Immature natural killer cell (primary cell): ENCODE data around the gene HAX1. TPM values are rescaled to one million over a fixed set of nuclear protein-coding genes. Genes with fewer than 3 reads are reported as not detected.
"Not testable (repeated sequence)": the region's sequence is repeated elsewhere in the genome, so short reads cannot be mapped to it uniquely, and the experiment has no call there.

Source experiments
- DNase-seq, 3 donors: peaks; one replicate each; pipeline ENCODE4 v3.0.0; 2022; ENCODE audit warnings: mixed read lengths in 1 of 3
- H3K27ac Mint-ChIP-seq, 6 donors: one replicate each; pipeline ENCODE4 v1.8.0; 2020; ENCODE audit warnings: mixed read lengths in 6 of 6, mild to moderate bottlenecking in 5 of 6, inconsistent platforms in 4 of 6, moderate library complexity in 3 of 6
- H3K27me3 Mint-ChIP-seq, 3 donors: one replicate each; pipeline ENCODE4 v1.8.0; 2020 to 2021; ENCODE audit warnings: low read depth in 3 of 3, mild to moderate bottlenecking in 3 of 3, mixed read lengths in 3 of 3, moderate library complexity in 3 of 3, inconsistent platforms in 1 of 3
- H3K36me3 Mint-ChIP-seq, 3 donors: one replicate each; pipeline ENCODE4 v1.8.0; 2020; ENCODE audit warnings: mixed read lengths in 3 of 3, inconsistent platforms in 2 of 3, mild to moderate bottlenecking in 2 of 3
- H3K4me1 Mint-ChIP-seq, 2 donors: one replicate each; pipeline ENCODE4 v1.8.0; 2020; ENCODE audit warnings: inconsistent platforms in 2 of 2, mild to moderate bottlenecking in 2 of 2, mixed read lengths in 2 of 2, moderate library complexity in 1 of 2
- H3K4me3 Mint-ChIP-seq, 5 donors: one replicate each; pipeline ENCODE4 v1.8.0; 2020; ENCODE audit warnings: mild to moderate bottlenecking in 5 of 5, mixed read lengths in 5 of 5, inconsistent platforms in 3 of 5, moderate library complexity in 3 of 5
- H3K9me3 Mint-ChIP-seq, 6 donors: one replicate each; pipeline ENCODE4 v1.8.0; 2020; ENCODE audit warnings: mild to moderate bottlenecking in 6 of 6, mixed read lengths in 6 of 6, inconsistent platforms in 4 of 6, moderate library complexity in 3 of 6
- polyA plus RNA-seq, 3 donors: library from polyadenylated mRNA; unstranded; fragments of 300-500 nt; fragmentation: Illumina TruSeq; gene quantifications; one replicate each; pipeline ENCODE4 v1.2.3, GENCODE V29; 2021

The HAX1 gene
- polyA plus RNA-seq = 100 to 1,000 TPM; 119 to 207 (median 139) TPM

DNA sequence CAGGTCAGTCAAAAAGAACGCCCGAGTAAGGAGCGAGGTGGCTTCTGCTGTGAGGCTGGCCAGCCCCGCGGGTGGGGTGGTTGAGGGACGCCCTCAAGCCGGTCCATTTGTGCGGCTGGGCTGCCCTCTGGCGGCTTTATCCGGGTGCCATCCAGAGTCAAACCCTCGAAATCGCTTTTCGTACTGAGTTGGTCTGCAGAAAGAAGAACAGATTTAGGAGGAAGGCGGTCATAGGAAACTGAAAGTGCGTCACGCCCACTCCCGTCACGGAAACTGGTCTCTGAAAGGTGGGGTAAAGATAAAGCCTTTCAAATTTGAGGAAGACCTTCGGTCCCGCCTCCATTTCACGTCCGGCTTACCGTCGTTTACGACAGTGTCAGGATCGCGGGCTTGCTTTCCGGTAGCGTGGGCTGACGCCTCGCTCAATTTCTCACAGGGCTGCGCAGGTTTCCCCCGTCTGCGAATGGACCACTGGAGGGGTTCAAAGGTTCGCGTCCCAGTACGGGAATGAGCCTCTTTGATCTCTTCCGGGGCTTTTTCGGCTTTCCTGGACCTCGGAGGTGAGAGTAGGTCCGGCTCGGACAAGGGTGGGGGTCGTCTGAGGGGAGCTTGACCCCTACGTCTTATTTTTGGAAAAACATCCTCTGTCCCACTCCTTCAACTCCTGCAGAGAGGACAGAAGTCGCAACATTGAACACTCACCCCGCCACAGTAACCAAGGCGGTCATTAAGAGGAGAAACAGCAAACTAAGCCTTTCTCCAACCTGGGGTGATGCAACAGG, at the start of gene HAX1:
Gene HAX1 (plus strand): TSS at position 413 of the 782 bp plus-strand sequence. CDS start 95 bp downstream, at position 508.
- H3K4me3 Mint-ChIP-seq = peak within 1 kb of the TSS; percentile 95 to 97 (median 96)
- peak within 1 kb of the TSS; percentile 96 to 99 (median 98) for H3K27ac Mint-ChIP-seq
- H3K4me1 Mint-ChIP-seq = peaks cover 33 to 36% of the 10 kb centered on the region in 2 donors
- H3K27me3 Mint-ChIP-seq = peaks cover 7 to 17% (median 8%) of the 10 kb centered on the region in 3 donors
- peaks cover 5 to 18% (median 13%) of the 10 kb centered on the region in 3 donors for H3K36me3 Mint-ChIP-seq
- DNase-seq = peak; percentile 96 to 97 (median 96)
- no peaks in the 10 kb centered on the region for H3K9me3 Mint-ChIP-seq

DNA sequence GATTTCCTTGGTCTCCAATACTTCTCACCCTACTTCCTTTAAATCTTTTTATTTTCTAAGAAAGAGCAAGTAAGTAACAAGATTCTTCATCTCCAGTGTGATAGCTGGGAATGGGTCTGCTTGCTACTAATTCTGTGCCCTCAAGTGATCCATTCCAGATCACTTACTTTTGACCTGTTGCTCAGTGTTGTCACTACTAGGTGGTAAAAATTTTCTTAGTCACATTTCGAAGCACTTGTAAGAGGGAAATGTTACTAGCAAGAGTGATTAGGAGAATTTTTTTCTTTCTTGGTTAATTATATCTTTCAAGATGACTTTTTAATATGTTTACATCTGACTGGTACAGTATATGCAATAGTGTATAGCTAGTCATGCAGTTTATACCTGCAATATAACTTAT, 49.5 kb upstream of the HAX1 start:
- Mint-ChIP-seq H3K9me3 (no peaks in the 10 kb centered on the region), H3K27ac (peak overlapping the region; percentile 79 to 100 (median 93)), H3K36me3 (peaks cover 3 to 13% (median 11%) of the 10 kb centered on the region in 3 donors), H3K4me1 (peaks cover 64 to 79% of the 10 kb centered on the region in 2 donors), H3K4me3 (peak overlapping the region; percentile 52 to 100 (median 64)), H3K27me3 (peaks cover 9 to 16% (median 13%) of the 10 kb centered on the region in 3 donors)
- no peak for DNase-seq

DNA sequence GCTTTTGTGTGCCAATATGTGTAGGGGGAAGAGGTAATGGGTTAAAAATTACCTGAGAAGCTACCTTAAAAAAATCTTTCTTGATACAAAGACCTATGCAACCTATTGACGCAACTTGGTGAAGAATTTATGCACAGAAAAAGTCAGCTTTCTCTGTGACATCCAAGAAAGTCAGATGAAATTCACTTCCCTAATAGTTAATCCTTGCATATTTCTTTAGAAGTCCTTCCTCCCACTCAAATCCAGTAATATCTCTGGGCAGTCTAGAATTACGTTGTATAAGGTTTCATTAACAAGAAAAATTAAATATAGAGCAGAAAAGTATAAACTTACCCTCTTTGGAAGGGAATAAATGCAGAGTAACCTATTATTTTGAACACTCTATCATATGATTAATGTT, 48.8 kb upstream of the HAX1 start:
- Mint-ChIP-seq H3K4me3 (no peak overlapping the region), H3K9me3 (no peaks in the 10 kb centered on the region), H3K27me3 (peaks cover 9 to 16% (median 13%) of the 10 kb centered on the region in 3 donors), H3K27ac (peak overlapping the region; percentile 29 to 99 (median 84)), H3K36me3 (peaks cover 3 to 17% (median 14%) of the 10 kb centered on the region in 3 donors), H3K4me1 (peaks cover 56 to 72% of the 10 kb centered on the region in 2 donors)
- no peak for DNase-seq

DNA sequence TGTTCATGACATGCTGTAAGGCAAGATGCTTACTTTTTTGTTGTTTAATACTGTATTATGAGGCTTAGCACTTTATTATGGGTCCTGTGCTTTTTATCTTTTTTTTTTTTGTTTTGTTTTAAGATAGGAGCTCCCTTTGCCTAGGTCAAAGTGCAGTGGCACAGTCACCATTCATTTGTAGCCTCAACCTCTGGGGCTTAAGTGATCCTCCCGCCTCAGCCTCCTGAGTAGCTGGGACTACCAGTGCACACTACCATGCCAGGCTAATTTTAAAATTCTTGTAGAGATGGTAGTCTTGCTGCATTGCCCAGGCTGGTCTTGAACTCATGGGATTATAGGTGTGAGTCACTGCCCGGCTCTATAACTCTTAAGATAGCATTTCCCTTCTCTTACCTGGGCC, 47.1 kb upstream of the HAX1 start:
- no peak for DNase-seq
- Mint-ChIP-seq H3K9me3 (no peaks in the 10 kb centered on the region), H3K27ac (peak overlapping the region in 4 of 6 donors; percentile 35 to 98 (median 49)), H3K4me1 (peaks cover 41 to 54% of the 10 kb centered on the region in 2 donors), H3K4me3 (no peak overlapping the region), H3K27me3 (peaks cover 8 to 14% (median 10%) of the 10 kb centered on the region in 3 donors), H3K36me3 (peaks cover 5 to 25% (median 14%) of the 10 kb centered on the region in 3 donors)

DNA sequence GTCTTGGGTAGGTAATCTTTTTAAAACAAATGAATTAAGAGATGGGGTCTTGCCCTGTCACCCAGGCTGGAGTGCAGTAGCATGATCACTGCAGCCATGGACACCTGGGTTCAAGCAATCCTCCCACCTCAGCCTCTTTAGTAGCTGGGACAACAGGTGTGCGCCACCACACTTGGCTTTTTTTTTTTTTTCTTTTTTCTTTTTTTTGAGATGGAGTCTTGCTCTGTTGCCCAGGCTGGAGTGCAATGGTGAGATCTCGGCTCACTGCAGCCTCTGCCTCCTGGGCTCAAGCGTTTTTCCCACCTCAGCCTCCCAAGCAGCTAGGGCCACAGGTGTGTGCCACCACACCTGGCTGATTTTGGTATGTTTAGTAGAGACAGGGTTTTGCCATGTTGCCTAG, 41.3 kb upstream of the HAX1 start:
- H3K36me3 Mint-ChIP-seq = peaks cover 8 to 49% (median 26%) of the 10 kb centered on the region in 3 donors
- not testable (repeated sequence) for H3K9me3 Mint-ChIP-seq, H3K27ac Mint-ChIP-seq, H3K4me3 Mint-ChIP-seq, H3K27me3 Mint-ChIP-seq, DNase-seq, H3K4me1 Mint-ChIP-seq

DNA sequence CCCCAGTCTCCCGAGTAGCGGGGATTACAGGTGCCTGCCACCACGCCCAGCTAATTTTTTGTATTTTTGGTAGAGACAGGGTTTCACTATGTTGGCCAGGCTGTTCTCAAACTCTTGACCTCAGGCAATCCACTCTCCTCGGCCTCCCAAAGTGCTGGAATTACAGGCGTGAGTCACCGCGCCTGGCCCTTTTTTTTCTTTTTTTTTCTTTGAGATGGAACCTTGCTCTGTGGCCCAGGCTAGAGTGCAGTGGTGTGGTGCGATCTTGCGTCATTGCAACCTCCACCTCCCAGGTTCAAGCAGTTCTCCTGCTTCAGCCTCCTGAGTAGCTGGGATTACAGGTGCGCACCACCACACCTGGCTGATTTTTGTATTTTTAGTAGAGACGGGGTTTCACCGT, 39.3 kb upstream of the HAX1 start:
- H3K4me1 Mint-ChIP-seq = peaks cover 3 to 12% of the 10 kb centered on the region in 2 donors
- not testable (repeated sequence) for H3K4me3 Mint-ChIP-seq, H3K27me3 Mint-ChIP-seq, DNase-seq, H3K27ac Mint-ChIP-seq, H3K9me3 Mint-ChIP-seq
- peaks cover 7 to 55% (median 35%) of the 10 kb centered on the region in 3 donors for H3K36me3 Mint-ChIP-seq

DNA sequence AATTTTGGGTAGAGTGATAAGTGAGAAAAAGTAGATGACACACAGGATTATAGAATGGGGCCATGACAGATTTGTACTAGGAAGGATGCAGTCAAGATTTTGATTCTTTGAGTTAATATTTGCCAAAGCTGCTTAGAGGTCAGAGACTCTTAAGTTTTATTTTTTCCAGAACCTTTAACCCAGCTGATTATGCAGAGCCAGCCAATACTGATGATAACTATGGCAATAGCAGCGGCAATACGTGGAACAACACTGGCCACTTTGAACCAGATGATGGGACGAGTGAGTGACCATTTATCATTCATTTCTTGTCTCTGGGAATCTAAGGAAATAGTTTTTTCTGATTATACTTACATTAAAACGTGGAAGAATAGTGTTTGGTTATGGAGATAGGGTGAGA, 35.6 kb upstream of the HAX1 start:
- Mint-ChIP-seq H3K4me3 (no peak overlapping the region), H3K27me3 (peaks cover 0 to 2% (median 0%) of the 10 kb centered on the region in 3 donors), H3K36me3 (peaks cover 7 to 56% (median 36%) of the 10 kb centered on the region in 3 donors), H3K9me3 (no peaks in the 10 kb centered on the region), H3K4me1 (peaks cover 5 to 32% of the 10 kb centered on the region in 2 donors), H3K27ac (no peak overlapping the region)
- DNase-seq = no peak

DNA sequence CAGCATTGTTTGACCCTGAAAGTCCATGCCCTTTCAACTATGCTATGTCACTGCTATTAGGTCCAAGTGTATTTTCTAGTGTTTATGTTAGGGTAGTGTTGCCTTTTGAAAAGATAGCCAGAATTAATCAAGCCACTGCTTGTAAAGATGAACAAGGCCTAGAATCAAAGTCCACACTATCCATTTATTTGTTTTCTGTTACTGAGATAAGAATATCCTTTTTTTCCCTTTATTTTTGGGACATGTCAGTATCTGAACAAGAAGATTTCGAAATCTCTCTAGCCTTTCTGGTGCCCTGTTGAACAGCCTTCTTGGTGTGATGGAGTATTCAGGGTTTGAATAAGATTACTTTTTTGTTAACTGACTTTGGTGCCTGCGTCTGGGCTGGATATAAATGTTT, 35.0 kb upstream of the HAX1 start:
- Mint-ChIP-seq H3K36me3 (peaks cover 11 to 62% (median 34%) of the 10 kb centered on the region in 3 donors), H3K27me3 (no peaks in the 10 kb centered on the region), H3K9me3 (no peaks in the 10 kb centered on the region), H3K4me3 (no peak overlapping the region), H3K4me1 (peaks cover 5 to 32% of the 10 kb centered on the region in 2 donors), H3K27ac (peak overlapping the region in 1 of 6 donors; percentile 24)
- DNase-seq = no peak

DNA sequence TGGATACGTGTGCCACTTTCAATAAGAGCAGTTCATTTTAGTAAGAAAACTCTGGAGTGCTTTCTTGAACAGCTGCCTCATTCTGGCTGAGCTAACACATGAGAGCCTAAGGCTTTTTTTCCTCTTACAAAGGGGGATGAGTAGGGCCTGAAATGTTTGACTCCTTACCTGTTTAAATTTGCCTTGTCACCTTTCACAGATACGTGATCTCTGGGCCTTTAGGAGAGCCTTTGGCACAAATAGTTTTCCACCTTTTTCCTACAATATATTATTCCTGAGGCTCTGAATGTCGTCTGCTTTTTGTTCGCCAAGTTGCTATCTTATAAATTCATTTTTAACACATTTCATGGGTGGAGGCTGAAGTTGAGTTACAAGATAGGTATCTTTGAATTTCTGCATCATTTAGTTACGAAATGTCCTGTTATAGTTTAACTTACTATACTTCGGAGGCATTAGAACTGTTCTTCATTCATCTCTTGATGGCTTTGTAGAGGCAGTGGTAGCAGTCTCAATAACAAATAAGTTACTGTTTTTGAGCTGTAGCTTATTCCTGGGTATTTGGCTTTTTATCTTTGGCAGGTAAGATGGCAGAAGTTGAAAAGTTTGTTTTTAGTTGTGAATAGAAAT, 34.4 kb upstream of the HAX1 start:
- no peaks in the 10 kb centered on the region for H3K27me3 Mint-ChIP-seq
- DNase-seq = no peak
- H3K27ac Mint-ChIP-seq = peak overlapping the region in 3 of 6 donors; percentile 9 to 56 (median 24)
- no peaks in the 10 kb centered on the region for H3K9me3 Mint-ChIP-seq
- peaks cover 5 to 32% of the 10 kb centered on the region in 2 donors for H3K4me1 Mint-ChIP-seq
- peaks cover 12 to 66% (median 35%) of the 10 kb centered on the region in 3 donors for H3K36me3 Mint-ChIP-seq
- H3K4me3 Mint-ChIP-seq = no peak overlapping the region

DNA sequence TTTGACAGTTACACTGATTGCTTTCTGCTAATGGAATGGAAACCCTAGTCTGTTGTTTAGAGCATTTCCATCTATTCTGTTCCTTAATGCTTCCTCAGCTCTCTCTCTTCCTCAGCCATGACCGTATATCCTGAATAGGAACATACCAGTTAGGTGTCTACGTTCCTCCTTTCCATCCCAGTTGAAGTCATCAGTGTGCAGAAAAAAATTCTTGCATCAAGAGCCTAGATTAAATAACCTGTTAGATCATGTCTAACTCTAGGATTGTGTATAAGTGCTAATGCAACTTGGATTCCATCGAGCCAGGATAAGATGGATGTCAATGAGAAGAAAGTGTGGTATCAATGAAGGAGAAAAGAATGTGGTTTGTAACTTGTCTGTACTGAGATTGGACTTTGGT, 32.9 kb upstream of the HAX1 start:
- no peak overlapping the region for H3K4me3 Mint-ChIP-seq
- H3K27ac Mint-ChIP-seq = peak overlapping the region in 5 of 6 donors; percentile 2 to 65 (median 41)
- H3K36me3 Mint-ChIP-seq = peaks cover 17 to 69% (median 40%) of the 10 kb centered on the region in 3 donors
- H3K9me3 Mint-ChIP-seq = no peaks in the 10 kb centered on the region
- DNase-seq = no peak
- H3K27me3 Mint-ChIP-seq = peaks cover 0 to 1% (median 0%) of the 10 kb centered on the region in 3 donors
- peaks cover 5 to 32% of the 10 kb centered on the region in 2 donors for H3K4me1 Mint-ChIP-seq

DNA sequence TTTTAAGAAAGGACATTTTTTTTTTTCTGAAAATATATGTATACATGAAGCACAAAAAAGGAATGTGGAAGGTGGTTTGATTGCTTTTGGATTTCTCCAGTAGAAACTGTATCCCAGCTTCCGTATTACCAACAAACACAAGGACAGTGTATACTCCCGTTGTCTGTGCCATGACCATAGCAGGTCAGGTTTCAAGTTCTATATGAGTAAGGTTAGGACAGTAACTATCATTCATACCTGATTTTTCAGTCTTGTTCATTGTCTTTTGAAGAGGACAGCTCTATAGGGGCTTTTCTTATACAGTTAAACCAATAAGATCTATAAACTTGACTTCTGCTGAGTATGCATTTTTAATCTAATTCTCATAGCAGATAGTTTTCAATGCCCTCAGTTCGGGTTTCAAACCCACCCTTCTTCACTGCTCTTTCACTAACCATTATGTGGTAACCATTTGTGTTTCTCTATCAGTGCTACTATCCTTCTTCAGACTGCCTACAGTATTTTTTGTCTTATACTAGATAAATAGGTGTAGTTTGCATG, 32.1 kb upstream of the HAX1 start:
- H3K4me3 Mint-ChIP-seq = no peak overlapping the region
- peak overlapping the region in 3 of 6 donors; percentile 14 to 58 (median 18) for H3K27ac Mint-ChIP-seq
- peaks cover 16 to 71% (median 39%) of the 10 kb centered on the region in 3 donors for H3K36me3 Mint-ChIP-seq
- no peaks in the 10 kb centered on the region for H3K9me3 Mint-ChIP-seq
- DNase-seq = no peak
- peaks cover 5 to 32% of the 10 kb centered on the region in 2 donors for H3K4me1 Mint-ChIP-seq
- peaks cover 0 to 1% (median 0%) of the 10 kb centered on the region in 3 donors for H3K27me3 Mint-ChIP-seq

DNA sequence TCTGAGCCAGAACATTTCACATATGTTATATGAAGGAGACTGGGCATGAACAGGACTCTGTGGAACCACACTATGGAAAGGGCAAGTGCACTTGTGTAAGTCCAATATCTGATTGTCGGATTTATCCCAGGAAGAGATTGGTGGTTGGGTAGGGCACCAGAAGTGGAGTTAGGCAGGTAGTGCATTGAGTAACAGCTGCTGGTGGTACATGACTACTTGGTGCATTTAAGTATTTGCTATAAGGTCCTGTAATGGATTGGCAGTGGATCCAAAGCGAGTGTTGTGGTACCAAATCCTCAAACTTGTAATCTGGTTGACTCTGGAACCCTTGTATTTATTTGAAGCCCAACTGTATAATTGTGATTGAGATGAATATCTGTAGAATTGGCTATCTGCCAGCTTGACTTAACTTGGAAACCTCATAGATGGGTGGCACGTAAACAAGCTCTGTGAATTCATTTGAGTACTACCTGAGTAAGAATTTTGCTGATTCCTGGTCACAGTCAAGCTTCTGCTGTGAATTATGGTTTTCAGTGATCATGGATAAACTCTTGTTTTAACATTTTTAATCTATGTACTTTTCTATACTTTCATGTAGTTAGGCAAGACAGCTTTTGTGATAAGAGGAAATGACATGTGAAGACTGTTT, 30.6 kb upstream of the HAX1 start:
- peaks cover 0 to 1% (median 0%) of the 10 kb centered on the region in 3 donors for H3K27me3 Mint-ChIP-seq
- DNase-seq = no peak
- no peaks in the 10 kb centered on the region for H3K9me3 Mint-ChIP-seq
- peaks cover 18 to 68% (median 32%) of the 10 kb centered on the region in 3 donors for H3K36me3 Mint-ChIP-seq
- H3K27ac Mint-ChIP-seq = peak overlapping the region in 5 of 6 donors; percentile 18 to 62 (median 61)
- no peak overlapping the region for H3K4me3 Mint-ChIP-seq
- H3K4me1 Mint-ChIP-seq = peaks cover 5 to 32% of the 10 kb centered on the region in 2 donors

DNA sequence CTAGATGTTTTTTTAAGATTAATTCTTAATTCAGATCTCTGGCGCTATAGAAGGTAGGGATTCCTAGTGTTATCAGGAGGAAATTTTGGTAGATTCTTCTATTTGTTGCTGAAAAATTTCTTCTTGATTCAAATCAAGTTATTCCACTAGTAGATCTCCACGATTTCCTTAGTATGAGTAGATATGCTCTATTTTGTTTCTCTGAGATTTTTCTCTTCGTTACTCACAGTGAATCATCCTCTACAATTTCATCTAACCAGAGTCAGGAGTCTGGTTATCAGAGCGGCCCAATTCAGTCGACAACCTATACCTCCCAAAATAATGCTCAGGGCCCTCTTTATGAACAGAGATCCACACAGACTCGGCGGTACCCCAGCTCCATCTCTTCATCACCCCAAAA, 18.8 kb upstream of the HAX1 start:
- DNase-seq = no peak
- H3K4me3 Mint-ChIP-seq = no peak overlapping the region
- H3K9me3 Mint-ChIP-seq = no peaks in the 10 kb centered on the region
- no peaks in the 10 kb centered on the region for H3K27me3 Mint-ChIP-seq
- H3K36me3 Mint-ChIP-seq = peaks cover 23 to 69% (median 45%) of the 10 kb centered on the region in 3 donors
- H3K27ac Mint-ChIP-seq = peak overlapping the region in 1 of 6 donors; percentile 52
- no peaks in the 10 kb centered on the region for H3K4me1 Mint-ChIP-seq
